Vagina (tissue), 2 donors: ENCODE data around the gene ZNF10. TPM values are rescaled to one million over a fixed set of nuclear protein-coding genes. Genes with fewer than 3 reads are reported as not detected.

ENCODE experiments used
- DNase-seq, 2 donors: peaks; one replicate each; pipeline ENCODE4 v3.0.0-alpha.2; 2017; ENCODE audit errors: extremely low spot score in 2 of 2
- H3K27ac ChIP-seq: fragments of 200-600 bp; sonication (generic); one replicate; pipeline ENCODE4 v1.5.1; 2019
- H3K27me3 ChIP-seq: fragments of 200-600 bp; sonication (generic); one replicate; pipeline ENCODE4 v1.5.1; 2019
- H3K36me3 ChIP-seq, 2 donors: fragments of 200-600 bp; sonication (generic); one replicate each; pipeline ENCODE4 v1.5.1; 2017 to 2019
- H3K4me1 ChIP-seq: fragments of 200-600 bp; sonication (generic); one replicate; pipeline ENCODE4 v1.5.1; 2019
- H3K4me3 ChIP-seq, 2 donors: fragments of 200-600 bp; sonication (generic); 1 replicate in 1 of 2; 2 replicates in 1 of 2; pipeline ENCODE4 v1.5.1; 2016 to 2019
- H3K9me3 ChIP-seq: fragments of 200-600 bp; sonication (generic); one replicate; pipeline ENCODE4 v1.5.1; 2019
- POLR2A ChIP-seq, 2 donors: fragments of 450-650 bp; IDR thresholded peaks; one replicate each; pipeline ENCODE4 v1.6.1; 2017; ENCODE audit warnings: antibody characterized with exemption in 2 of 2, mild to moderate bottlenecking in 2 of 2, moderate library complexity in 2 of 2
- POLR2AphosphoS5 ChIP-seq, 2 donors: sonication (generic); formaldehyde crosslinking; IDR thresholded peaks; one replicate each; pipeline ENCODE4 v1.9.0; 2017; ENCODE audit warnings: antibody characterized with exemption in 2 of 2, mild to moderate bottlenecking in 2 of 2, low read depth in 1 of 2; ENCODE audit not compliant: insufficient read depth in 1 of 2
- intact Hi-C: fragments of 100-400 bp; cut with DNase I; formaldehyde crosslinking; loops from one replicate; pipeline ENCODE4 v1.15.1; 2023
- total RNA-seq: library from RNA; depleted of rRNA; stranded (reverse); fragments of >200 nt; gene quantifications from one replicate; pipeline ENCODE4 v1.2.3, GENCODE V29; 2016
- TF ChIP-seq, protein P1 (sequence below), 3 experiments: fragments of 450-650 bp in 2 of 3; fragments of 200-600 bp in 1 of 3; sonication (generic) in 1 of 3; IDR thresholded peaks; one replicate each; pipeline ENCODE4 v1.5.1; 2017 to 2019; ENCODE audit warnings: antibody characterized with exemption in 3 of 3, mild to moderate bottlenecking in 2 of 3, moderate library complexity in 2 of 3

ZNF10 gene
- total RNA-seq, 1 donor from 2014 or later = 10.8 TPM

DNA sequence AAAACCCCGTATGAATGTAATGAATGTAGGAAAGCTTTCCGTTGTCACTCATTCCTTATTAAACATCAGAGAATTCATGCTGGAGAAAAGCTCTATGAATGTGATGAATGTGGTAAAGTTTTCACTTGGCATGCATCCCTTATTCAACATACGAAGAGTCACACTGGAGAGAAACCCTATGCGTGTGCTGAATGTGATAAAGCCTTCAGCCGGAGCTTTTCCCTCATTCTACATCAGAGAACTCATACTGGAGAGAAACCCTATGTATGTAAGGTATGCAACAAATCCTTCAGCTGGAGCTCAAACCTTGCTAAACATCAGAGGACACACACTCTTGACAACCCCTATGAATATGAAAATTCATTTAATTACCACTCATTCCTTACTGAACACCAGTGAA is 24.2 kb upstream of the ZNF10 start:
- H3K9me3 ChIP-seq = peaks cover 99% of the 10 kb centered on the region
- no peak overlapping the region for H3K27ac ChIP-seq
- DNase-seq = no peak
- intact Hi-C loops = no loop called here
- peaks cover 13 to 92% of the 10 kb centered on the region in 2 donors for H3K36me3 ChIP-seq
- H3K4me1 ChIP-seq = no peaks in the 10 kb centered on the region
- no peak overlapping the region for H3K4me3 ChIP-seq
- TF ChIP-seq POLR2AphosphoS5 (IDR thresholded peaks at IDR 0.05; ENCODE audit: insufficient read depth in 1 of 2, low read depth in 1 of 2) (no peak), POLR2A (IDR thresholded peaks at IDR 0.05) (no peak)
- TF ChIP-seq, protein P1, sequence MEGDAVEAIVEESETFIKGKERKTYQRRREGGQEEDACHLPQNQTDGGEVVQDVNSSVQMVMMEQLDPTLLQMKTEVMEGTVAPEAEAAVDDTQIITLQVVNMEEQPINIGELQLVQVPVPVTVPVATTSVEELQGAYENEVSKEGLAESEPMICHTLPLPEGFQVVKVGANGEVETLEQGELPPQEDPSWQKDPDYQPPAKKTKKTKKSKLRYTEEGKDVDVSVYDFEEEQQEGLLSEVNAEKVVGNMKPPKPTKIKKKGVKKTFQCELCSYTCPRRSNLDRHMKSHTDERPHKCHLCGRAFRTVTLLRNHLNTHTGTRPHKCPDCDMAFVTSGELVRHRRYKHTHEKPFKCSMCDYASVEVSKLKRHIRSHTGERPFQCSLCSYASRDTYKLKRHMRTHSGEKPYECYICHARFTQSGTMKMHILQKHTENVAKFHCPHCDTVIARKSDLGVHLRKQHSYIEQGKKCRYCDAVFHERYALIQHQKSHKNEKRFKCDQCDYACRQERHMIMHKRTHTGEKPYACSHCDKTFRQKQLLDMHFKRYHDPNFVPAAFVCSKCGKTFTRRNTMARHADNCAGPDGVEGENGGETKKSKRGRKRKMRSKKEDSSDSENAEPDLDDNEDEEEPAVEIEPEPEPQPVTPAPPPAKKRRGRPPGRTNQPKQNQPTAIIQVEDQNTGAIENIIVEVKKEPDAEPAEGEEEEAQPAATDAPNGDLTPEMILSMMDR (IDR thresholded peaks at IDR 0.05) = no peak
- H3K27me3 ChIP-seq = no peaks in the 10 kb centered on the region

DNA sequence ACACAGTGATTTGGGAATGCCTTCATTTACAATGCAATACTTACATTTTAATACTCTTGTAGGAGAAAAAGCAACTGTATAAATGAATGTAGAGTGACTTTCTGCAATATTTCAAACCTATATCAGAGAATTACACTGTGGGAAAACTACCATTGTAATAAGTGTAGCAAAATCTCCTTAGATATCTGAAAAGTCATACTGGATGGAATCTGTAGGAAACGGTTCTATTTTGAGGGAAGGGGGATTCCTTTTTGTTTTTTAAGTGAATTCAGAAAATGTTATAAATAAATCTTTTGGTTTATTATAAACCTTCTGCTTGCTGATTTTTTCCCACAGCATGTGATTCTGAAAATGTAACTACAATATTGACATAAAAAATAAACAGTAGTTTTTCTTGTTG is 23.3 kb upstream of the ZNF10 start:
- TF ChIP-seq, protein P1 (IDR thresholded peaks at IDR 0.05) = no peak
- TF ChIP-seq POLR2AphosphoS5 (IDR thresholded peaks at IDR 0.05; ENCODE audit: insufficient read depth in 1 of 2, low read depth in 1 of 2) (no peak), POLR2A (IDR thresholded peaks at IDR 0.05) (no peak)
- no peak overlapping the region for H3K27ac ChIP-seq
- no peak overlapping the region for H3K4me3 ChIP-seq
- H3K36me3 ChIP-seq = peaks cover 13 to 83% of the 10 kb centered on the region in 2 donors
- intact Hi-C loops = no loop called here
- no peaks in the 10 kb centered on the region for H3K4me1 ChIP-seq
- no peaks in the 10 kb centered on the region for H3K27me3 ChIP-seq
- DNase-seq = no peak
- peaks cover 98% of the 10 kb centered on the region for H3K9me3 ChIP-seq

DNA sequence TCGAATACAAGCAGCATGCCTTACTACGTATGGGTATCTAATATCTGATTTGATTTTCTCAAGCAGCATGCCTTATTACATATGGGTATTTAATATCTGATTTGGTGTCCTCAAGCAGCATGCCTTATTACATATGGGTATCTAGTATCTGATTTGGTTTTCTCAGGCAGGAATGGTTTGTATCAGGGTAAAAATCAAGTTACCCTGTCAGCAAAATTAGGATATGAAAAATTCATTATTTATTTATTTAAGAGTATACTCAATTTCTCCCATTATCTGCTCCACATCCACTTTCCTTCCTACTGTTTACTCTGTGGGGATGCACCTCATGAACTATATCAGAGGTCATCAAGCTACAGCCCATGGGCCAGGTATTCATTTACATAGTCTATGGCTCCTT is 22.3 kb upstream of the ZNF10 start:
- intact Hi-C loops = no loop called here
- TF ChIP-seq POLR2A (IDR thresholded peaks at IDR 0.05) (no peak), POLR2AphosphoS5 (IDR thresholded peaks at IDR 0.05; ENCODE audit: insufficient read depth in 1 of 2, low read depth in 1 of 2) (no peak)
- TF ChIP-seq, protein P1 (IDR thresholded peaks at IDR 0.05) = no peak
- no peak overlapping the region for H3K4me3 ChIP-seq
- no peak for DNase-seq
- peaks cover 95% of the 10 kb centered on the region for H3K9me3 ChIP-seq
- peaks cover 13 to 73% of the 10 kb centered on the region in 2 donors for H3K36me3 ChIP-seq
- no peaks in the 10 kb centered on the region for H3K4me1 ChIP-seq
- no peaks in the 10 kb centered on the region for H3K27me3 ChIP-seq
- H3K27ac ChIP-seq = no peak overlapping the region

DNA sequence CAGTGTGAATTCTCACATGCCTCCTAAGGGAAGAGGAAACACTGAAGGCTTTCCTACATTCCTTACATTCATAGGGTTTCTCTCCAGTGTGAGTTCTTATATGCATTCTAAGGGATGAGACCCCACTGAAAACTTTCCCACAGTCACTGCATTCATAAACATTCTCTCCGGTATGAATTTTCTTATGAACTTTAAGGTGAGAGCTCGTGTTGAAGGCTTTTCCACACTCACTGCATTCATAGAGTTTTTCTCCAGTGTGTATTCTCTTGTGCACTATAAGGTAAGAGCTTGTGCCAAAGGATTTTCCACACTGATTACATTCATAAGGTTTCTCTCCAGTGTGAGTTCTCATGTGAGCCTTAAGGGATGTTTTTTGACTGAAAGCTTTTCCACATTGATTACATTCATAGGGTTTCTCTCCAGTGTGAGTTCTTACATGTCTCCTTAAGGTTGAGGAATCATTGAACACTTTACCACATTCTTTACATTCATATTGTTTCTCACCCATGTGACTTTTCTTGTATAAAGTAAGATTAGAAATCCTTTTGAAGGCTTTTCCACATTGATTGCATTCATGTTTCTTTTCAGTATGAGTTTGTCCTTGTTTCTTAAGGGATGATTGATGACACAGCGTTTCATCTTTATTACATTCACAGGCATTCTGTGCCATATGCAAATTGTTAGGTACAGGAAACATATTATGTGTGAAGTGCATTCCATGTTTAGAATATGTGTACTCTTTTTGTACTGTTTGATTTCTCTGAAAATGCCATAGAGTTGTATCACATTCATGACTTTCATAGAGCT is 9.8 kb upstream of the ZNF10 start:
- peaks cover 87% of the 10 kb centered on the region for H3K9me3 ChIP-seq
- H3K36me3 ChIP-seq = peaks cover 0 to 92% of the 10 kb centered on the region in 2 donors
- no peak overlapping the region for H3K27ac ChIP-seq
- H3K4me1 ChIP-seq = no peaks in the 10 kb centered on the region
- H3K27me3 ChIP-seq = no peaks in the 10 kb centered on the region
- intact Hi-C loops = no loop called here
- no peak overlapping the region for H3K4me3 ChIP-seq
- TF ChIP-seq, protein P1 (IDR thresholded peaks at IDR 0.05) = no peak
- TF ChIP-seq POLR2A (IDR thresholded peaks at IDR 0.05) (no peak), POLR2AphosphoS5 (IDR thresholded peaks at IDR 0.05; ENCODE audit: insufficient read depth in 1 of 2, low read depth in 1 of 2) (no peak)
- DNase-seq = no peak

DNA sequence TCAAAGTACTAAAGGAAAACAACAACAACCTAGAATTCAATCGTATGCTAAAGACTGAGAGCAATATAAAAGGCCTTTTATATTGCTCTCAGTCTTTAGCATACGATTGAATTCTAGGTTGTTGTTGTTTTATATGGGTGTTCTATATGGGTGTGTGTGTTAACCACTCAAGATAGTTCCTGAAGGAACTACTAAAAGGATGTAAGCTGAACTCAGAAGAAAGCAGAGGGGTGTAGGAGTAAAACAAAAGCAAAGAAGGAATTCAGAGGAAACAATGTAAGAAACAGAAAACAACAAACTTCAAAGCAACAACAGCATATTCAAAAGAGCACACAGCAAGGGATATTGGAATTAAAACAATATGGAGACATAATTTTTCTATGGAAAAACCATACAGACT is 5.8 kb upstream of the ZNF10 start:
- intact Hi-C loops = no loop called here
- peaks cover 0 to 87% of the 10 kb centered on the region in 2 donors for H3K36me3 ChIP-seq

More for the DNA sequence above, 5.8 kb upstream of the ZNF10 start:
- Histone ChIP-seq H3K27me3 (no peaks in the 10 kb centered on the region), H3K27ac (no peak overlapping the region), H3K4me3 (no peak overlapping the region), H3K4me1 (no peaks in the 10 kb centered on the region), H3K9me3 (peaks cover 83% of the 10 kb centered on the region)
- DNase-seq = no peak
- TF ChIP-seq POLR2AphosphoS5 (IDR thresholded peaks at IDR 0.05; ENCODE audit: insufficient read depth in 1 of 2, low read depth in 1 of 2) (no peak), POLR2A (IDR thresholded peaks at IDR 0.05) (no peak)
- TF ChIP-seq, protein P1 (IDR thresholded peaks at IDR 0.05) = no peak
